SK-N-SH treated with all-trans-retinoic acid at 6 μM for 48 hours (cell line): ENCODE results near the gene TEX13A.

Experiments
- ATAC-seq: fragments of 200-7000 bp; cut with Tn5 transposase; 3 replicates; pipeline ENCODE4 v1.9.1; 2020; ENCODE audit warnings: mild to moderate bottlenecking, moderate library complexity
- POU6F1 ChIP-seq: fragments of 250-450 bp; sonication (Bioruptor Pico); IDR thresholded peaks from 2 replicates; pipeline ENCODE4 v1.8.0; 2021; ENCODE audit warnings: low read depth, mild to moderate bottlenecking, moderate library complexity, borderline replicate concordance
- PPARA ChIP-seq: fragments of 250-450 bp; sonication (Bioruptor Pico); IDR thresholded peaks from 2 replicates; pipeline ENCODE4 v1.5.0; 2020; ENCODE audit warnings: mild to moderate bottlenecking, borderline replicate concordance
- TF ChIP-seq, protein P1 (sequence below): fragments of 250-450 bp; sonication (Bioruptor Pico); IDR thresholded peaks from 2 replicates; pipeline ENCODE4 v1.5.0; 2020; ENCODE audit warnings: mild to moderate bottlenecking, moderate library complexity

The TEX13A gene

DNA sequence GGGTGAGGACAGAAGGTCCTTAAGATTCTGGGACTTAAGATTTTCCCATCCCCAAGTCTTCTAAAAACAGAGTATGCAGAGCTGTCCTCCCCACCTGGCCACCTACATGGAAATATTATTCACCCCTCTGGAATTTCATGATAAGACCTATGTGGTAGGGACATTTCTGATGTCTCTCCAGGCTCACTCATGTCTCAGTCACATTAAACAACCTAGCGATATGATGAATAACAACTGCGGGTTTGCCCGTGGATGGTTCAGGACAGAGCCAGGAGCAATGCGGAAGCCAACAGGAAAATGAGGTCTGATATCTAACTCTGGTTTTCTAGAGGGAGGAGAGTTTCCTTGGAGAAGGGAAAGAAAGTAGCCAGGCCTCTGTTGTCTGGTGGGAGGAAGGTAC, 47.4 kb downstream of the TEX13A start:
- TF ChIP-seq PPARA (CRISPR knock-in tag) (no peak), POU6F1 (no peak)
- TF ChIP-seq, protein P1, sequence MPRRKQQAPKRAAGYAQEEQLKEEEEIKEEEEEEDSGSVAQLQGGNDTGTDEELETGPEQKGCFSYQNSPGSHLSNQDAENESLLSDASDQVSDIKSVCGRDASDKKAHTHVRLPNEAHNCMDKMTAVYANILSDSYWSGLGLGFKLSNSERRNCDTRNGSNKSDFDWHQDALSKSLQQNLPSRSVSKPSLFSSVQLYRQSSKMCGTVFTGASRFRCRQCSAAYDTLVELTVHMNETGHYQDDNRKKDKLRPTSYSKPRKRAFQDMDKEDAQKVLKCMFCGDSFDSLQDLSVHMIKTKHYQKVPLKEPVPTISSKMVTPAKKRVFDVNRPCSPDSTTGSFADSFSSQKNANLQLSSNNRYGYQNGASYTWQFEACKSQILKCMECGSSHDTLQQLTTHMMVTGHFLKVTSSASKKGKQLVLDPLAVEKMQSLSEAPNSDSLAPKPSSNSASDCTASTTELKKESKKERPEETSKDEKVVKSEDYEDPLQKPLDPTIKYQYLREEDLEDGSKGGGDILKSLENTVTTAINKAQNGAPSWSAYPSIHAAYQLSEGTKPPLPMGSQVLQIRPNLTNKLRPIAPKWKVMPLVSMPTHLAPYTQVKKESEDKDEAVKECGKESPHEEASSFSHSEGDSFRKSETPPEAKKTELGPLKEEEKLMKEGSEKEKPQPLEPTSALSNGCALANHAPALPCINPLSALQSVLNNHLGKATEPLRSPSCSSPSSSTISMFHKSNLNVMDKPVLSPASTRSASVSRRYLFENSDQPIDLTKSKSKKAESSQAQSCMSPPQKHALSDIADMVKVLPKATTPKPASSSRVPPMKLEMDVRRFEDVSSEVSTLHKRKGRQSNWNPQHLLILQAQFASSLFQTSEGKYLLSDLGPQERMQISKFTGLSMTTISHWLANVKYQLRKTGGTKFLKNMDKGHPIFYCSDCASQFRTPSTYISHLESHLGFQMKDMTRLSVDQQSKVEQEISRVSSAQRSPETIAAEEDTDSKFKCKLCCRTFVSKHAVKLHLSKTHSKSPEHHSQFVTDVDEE (CRISPR knock-in tag) = no peak
- ATAC-seq = no peak
